EH (cell line): ENCODE data around the gene ITGB5.

Source experiments
- DNase-seq: peaks from one replicate; pipeline ENCODE4 v3.0.0-alpha.2; 2015; ENCODE audit warnings: low read depth

ITGB5 gene

GRCh38 chr3:124860599-124860998, 26.6 kb downstream of the ITGB5 start:
- peak; percentile 99 for DNase-seq

GRCh38 chr3:124859025-124859424, 28.1 kb downstream of the ITGB5 start:
- peak; percentile 82 for DNase-seq

DNA sequence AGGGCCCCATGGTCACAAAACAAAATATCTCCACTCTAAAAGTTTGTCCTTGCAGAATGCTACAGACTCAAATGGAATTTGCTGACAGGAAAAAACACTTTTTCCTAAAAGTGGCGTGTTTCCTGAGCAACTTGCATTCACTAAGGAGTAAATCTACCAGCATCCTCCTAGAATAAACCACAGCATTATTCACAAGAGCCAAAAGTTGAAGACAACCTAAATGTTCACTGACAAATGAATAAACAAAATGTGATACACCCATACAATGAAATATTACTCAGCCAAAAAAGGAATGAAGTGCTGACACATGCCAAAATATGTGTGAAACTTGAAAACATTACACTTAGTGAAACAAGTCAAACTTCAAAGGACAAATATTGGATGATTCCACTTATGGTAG, 28.9 kb downstream of the ITGB5 start:
- peak; percentile 63 for DNase-seq

GRCh38 chr3:124856677-124857076, 30.5 kb downstream of the ITGB5 start:
- no peak for DNase-seq

DNA sequence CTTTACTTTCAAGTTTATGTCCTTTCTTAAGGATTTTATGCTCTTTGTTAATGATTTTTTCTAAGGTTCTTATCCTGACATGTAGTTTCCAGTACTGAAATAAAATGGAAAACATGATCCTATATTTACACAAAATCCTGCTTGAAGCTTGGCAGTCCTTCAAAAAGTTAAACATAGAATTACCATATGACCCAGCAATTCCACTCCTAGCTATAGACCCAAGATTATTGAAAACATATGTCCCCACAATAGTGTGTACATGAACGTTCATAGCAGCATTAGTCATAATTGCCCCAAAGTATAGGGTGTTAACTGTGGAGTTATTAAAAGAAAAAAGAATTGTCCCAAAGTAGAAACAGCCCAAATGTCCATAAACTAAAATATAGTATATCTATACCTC, 33.2 kb downstream of the ITGB5 start:
- DNase-seq: peak; percentile 72

- DNase-seq: no peak
Measured at GRCh38 chr3:124853446-124853845, 33.7 kb downstream of the ITGB5 start.

DNA sequence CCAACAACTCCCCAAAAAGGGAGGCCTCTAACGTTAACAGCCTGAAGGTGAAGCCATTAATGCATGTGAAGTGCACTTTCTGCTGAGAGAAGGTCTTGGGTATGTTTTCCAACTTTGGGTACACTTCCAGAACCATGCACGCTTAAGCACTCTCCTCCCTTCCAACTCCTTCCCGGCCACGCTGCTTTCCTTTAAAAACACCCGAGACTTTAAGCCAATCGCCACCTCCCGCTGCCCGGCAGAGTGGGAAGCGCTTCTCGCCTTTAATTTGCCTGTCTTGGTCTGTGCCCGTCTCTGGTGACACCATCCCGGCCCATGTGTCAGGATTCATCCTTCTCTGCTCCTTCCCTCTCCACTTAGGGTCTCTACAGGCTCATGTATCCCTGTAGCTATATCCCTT, 35.3 kb downstream of the ITGB5 start:
- DNase-seq: no peak

- DNase-seq: peak; percentile 46
Measured at GRCh38 chr3:124851136-124851535, 36.0 kb downstream of the ITGB5 start.

GRCh38 chr3:124850633-124851032, 36.5 kb downstream of the ITGB5 start:
- DNase-seq: peak; percentile 86

- no peak for DNase-seq
Measured at GRCh38 chr3:124850212-124850611, 37.0 kb downstream of the ITGB5 start.

GRCh38 chr3:124848300-124848699, 38.9 kb downstream of the ITGB5 start:
- no peak for DNase-seq

GRCh38 chr3:124847863-124848262, 39.3 kb downstream of the ITGB5 start:
- DNase-seq: no peak

- no peak for DNase-seq
Measured at GRCh38 chr3:124847051-124847450, 40.1 kb downstream of the ITGB5 start.

DNA sequence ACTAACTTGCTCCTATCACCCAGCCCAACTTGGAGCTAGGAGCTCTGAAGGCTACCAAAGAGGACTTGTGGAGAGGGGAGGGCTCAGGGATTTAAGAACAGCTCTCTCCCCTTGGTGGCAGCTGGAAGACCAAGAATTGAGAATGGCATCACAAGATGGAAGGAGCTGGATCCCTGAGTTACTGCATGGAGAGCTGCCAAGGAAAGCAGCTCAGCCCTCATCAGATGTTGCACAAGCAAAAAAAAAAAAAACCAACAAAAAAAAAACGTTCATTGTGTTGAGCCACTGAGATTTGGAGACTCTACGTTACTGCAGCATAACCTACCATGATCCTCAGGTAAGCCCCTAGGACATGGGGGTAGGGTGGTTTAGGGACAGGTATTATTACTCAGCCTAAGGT, 41.0 kb downstream of the ITGB5 start:
- DNase-seq: peak; percentile 84

DNA sequence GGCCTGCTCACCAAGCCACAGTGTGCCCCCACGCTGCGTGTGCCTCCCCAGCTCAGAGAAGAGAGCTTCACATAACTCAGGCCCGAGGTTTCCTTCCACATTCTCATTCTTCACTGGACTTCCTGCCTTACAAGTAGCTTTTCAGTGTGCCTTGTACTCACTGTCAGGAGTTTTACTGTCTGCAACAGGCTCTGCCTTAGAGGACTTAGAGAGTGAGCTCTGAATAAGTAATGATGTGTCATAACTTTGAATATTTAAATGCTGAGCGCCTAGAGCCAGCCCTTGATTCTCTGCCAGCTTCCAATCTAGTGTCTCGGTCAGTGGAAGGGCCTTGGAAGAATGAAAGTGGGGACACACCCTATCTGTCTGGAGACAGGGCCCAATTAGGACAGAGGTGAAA, 41.8 kb downstream of the ITGB5 start:
- DNase-seq: peak; percentile 96

DNA sequence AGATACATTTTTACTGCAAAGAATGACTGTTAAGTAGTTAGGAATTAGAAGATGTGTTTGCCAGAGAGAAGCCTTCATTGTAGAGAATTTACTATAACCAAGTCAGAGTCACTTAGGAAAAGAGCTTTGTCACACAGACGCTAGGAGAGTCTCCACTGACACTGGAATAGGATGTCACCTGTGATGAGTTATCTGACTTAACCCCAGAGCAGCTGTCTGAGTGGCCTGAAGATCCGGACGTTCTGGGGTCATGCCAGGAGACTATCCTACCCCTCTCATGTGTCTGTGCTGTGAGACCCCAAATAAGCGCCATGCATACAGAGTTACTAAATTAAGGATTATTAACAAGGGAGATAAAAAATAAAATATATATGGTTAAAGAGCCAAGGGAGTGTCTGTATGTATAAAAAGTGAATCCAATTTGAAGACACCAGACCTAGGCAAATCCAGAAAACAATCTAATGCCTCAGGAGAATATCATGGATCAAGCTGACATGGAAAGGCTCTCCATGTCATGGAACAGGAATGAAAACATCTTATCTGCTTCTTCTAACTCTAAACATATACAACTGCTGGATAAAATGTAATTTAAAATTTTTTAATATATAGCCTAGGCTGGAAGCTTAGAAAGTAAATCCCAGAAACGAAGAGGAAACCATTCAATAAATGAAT, 43.5 kb downstream of the ITGB5 start:
- no peak for DNase-seq

DNA sequence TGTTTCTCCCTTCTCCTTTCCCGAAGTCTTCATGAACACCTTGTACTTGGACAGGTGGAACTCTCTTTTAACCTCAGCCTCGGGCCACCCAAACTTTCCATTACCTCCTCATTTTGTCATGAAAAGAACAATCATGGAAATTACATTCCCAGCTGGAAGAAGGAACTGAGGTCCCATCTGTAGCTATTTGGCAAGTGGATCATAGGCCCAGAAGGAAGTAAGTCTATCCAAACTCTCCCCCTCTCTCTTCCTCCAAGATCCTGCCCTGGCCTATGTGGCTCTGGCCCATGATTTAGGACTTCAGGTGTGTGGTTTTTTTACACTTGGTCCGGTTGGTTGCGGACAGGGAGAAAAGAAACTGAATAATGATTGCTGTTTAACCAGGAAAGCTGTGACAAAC, 44.1 kb downstream of the ITGB5 start:
- no peak for DNase-seq

DNA sequence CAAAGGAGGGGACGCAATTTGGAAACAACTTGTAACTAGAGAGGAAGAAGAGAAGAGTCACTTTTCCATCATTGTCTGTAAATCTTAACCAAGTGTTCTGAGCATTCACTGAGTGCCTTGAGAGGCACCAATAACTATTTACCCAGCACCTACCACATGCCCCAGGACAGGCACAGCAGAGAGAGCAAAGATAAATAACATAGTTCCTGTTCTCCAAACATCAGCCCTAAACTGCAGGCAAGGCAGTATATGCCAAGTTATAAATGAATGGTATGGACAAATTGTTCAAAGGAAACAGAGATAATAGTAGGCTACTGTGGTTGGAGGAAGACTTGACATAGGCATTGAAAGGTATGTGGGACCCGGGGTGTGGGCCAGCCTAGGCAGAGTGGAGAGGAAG, 45.6 kb downstream of the ITGB5 start:
- DNase-seq: no peak

GRCh38 chr3:124840331-124840730, 46.8 kb downstream of the ITGB5 start:
- DNase-seq: peak; percentile 43

GRCh38 chr3:124839896-124840295, 47.3 kb downstream of the ITGB5 start:
- DNase-seq: no peak

DNA sequence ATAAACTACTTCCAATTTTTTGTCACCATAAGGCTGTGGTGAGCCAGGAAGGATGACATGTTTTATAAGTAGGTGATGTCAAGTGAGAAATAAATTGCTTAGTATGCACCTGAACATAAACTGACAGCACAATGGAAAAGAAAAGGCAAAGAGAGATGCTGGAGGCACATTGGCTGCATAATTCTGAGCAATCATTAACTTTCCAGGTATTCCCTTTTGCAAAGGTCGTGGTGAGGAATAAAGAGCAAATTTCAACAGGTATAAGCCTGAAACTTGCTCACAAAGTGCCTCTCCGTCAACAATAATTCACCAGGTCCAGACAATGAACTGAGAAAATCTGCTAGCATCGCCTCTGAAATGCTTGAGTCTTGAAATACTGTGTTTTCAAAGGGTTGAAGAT, 48.2 kb downstream of the ITGB5 start:
- no peak for DNase-seq

- DNase-seq: peak; percentile 98
Measured at GRCh38 chr3:124837730-124838186, 49.4 kb downstream of the ITGB5 start.

DNA sequence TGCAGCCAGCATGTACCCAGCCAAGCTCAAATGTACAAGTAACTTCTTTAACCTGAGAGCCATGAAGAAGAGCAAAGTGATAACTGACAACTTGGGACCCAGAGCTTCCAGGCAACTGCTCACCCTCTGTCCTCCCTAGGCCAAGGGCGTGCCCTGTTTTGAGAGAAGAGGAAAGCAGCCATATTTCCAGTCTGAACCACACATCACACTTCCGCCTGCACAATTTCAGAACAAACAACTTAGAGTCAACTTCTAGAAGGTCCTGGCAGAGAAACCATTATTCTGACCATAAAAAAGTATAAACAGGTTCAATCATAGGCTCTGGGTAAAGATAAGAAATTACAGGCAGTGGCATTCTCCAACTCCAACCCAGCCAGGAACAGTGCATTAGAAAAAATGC, 50.1 kb downstream of the ITGB5 start:
- no peak for DNase-seq

GRCh38 chr3:124836448-124836847, 50.7 kb downstream of the ITGB5 start:
- DNase-seq: no peak
